H9 (cell line): ENCODE data around the gene ZNF335. TPM values are rescaled to one million over a fixed set of nuclear protein-coding genes. Genes with fewer than 3 reads are reported as not detected.
A peak's percentile ranks its signal among the peaks of the same experiment; 100 is the strongest.

Experiments used
- DNase-seq: peaks from one replicate; pipeline ENCODE4 v3.0.0-alpha.2; 2017
- H2AFZ ChIP-seq: one replicate; pipeline ENCODE4 v1.6.1; 2013; ENCODE audit warnings: mild to moderate bottlenecking, low read length, control low read depth, moderate library complexity
- H2AK5ac ChIP-seq: 2 replicates; pipeline ENCODE4 v1.6.1; 2013; ENCODE audit warnings: low read length, control low read depth, mixed read lengths; ENCODE audit not compliant: insufficient read length
- H2BK120ac ChIP-seq: one replicate; pipeline ENCODE4 v1.6.1; 2013; ENCODE audit warnings: low read depth, mild to moderate bottlenecking, low read length, control low read depth, inconsistent platforms; ENCODE audit not compliant: poor library complexity, severe bottlenecking
- H2BK12ac ChIP-seq: 2 replicates; pipeline ENCODE4 v1.6.1; 2013; ENCODE audit warnings: low read length, control low read depth, mixed read lengths, low read depth; ENCODE audit not compliant: insufficient read length
- H2BK15ac ChIP-seq: 2 replicates; pipeline ENCODE4 v1.6.1; 2013; ENCODE audit warnings: low read depth, low read length, control low read depth
- H2BK20ac ChIP-seq: one replicate; pipeline ENCODE4 v1.6.1; 2013; ENCODE audit warnings: low read depth, mild to moderate bottlenecking, low read length, control low read depth, inconsistent platforms; ENCODE audit not compliant: poor library complexity, severe bottlenecking
- H2BK5ac ChIP-seq: 2 replicates; pipeline ENCODE4 v1.6.1; 2013; ENCODE audit warnings: low read length, control low read depth, mixed read lengths; ENCODE audit not compliant: insufficient read length
- H3K14ac ChIP-seq: 2 replicates; pipeline ENCODE4 v1.6.1; 2013; ENCODE audit warnings: low read length, control low read depth; ENCODE audit not compliant: insufficient read depth
- H3K18ac ChIP-seq: 2 replicates; pipeline ENCODE4 v1.6.1; 2013; ENCODE audit warnings: low read depth, mild to moderate bottlenecking, mixed read lengths, low read length, control low read depth; ENCODE audit not compliant: insufficient read length
- H3K23ac ChIP-seq: 2 replicates; pipeline ENCODE4 v1.6.1; 2013; ENCODE audit warnings: low read length, control low read depth, mixed read lengths, low read depth; ENCODE audit not compliant: insufficient read length
- H3K23me2 ChIP-seq: 2 replicates; pipeline ENCODE4 v1.6.1; 2013; ENCODE audit warnings: low read depth, mild to moderate bottlenecking, mixed read lengths, low read length, control low read depth; ENCODE audit not compliant: insufficient read length, poor library complexity, severe bottlenecking
- H3K27ac ChIP-seq: 2 replicates; pipeline ENCODE4 v1.5.1; 2013; ENCODE audit warnings: low read length, control low read depth, mixed read lengths, low read depth; ENCODE audit not compliant: insufficient read length
- H3K27me3 ChIP-seq: 2 replicates; pipeline ENCODE4 v1.6.1; 2013; ENCODE audit warnings: low read length, control low read depth, inconsistent platforms; ENCODE audit not compliant: insufficient read depth
- H3K4ac ChIP-seq: 2 replicates; pipeline ENCODE4 v1.6.1; 2013; ENCODE audit warnings: low read depth, mild to moderate bottlenecking, control low read depth, inconsistent platforms, low read length, moderate library complexity
- H3K4me1 ChIP-seq: 2 replicates; pipeline ENCODE4 v1.6.1; 2013; ENCODE audit warnings: low read length, control low read depth, inconsistent platforms; ENCODE audit not compliant: insufficient read depth
- H3K4me2 ChIP-seq: 2 replicates; pipeline ENCODE4 v1.6.1; 2013; ENCODE audit warnings: low read length, control low read depth, mixed read lengths; ENCODE audit not compliant: insufficient read length, insufficient read depth
- H3K56ac ChIP-seq: 2 replicates; pipeline ENCODE4 v1.6.1; 2013; ENCODE audit warnings: low read depth, mild to moderate bottlenecking, mixed read lengths, low read length, control low read depth; ENCODE audit not compliant: insufficient read length
- H3K79me1 ChIP-seq: 2 replicates; pipeline ENCODE4 v1.6.1; 2013; ENCODE audit warnings: low read depth, mild to moderate bottlenecking, moderate library complexity, low read length, control low read depth, inconsistent platforms; ENCODE audit not compliant: insufficient read depth, poor library complexity, severe bottlenecking
- H3K79me2 ChIP-seq: 2 replicates; pipeline ENCODE4 v1.6.1; 2013; ENCODE audit warnings: low read length, control low read depth, inconsistent platforms; ENCODE audit not compliant: insufficient read depth
- H3K9ac ChIP-seq: 2 replicates; pipeline ENCODE4 v1.6.1; 2013; ENCODE audit warnings: low read length, control low read depth, mixed read lengths; ENCODE audit not compliant: insufficient read length; ENCODE audit errors: extremely low read depth
- H3K9me3 ChIP-seq: one replicate; pipeline ENCODE4 v1.6.1; 2013; ENCODE audit warnings: low read depth, low read length, inconsistent platforms; ENCODE audit not compliant: control insufficient read depth
- H3T11ph ChIP-seq: one replicate; pipeline ENCODE4 v1.6.1; 2013; ENCODE audit warnings: mild to moderate bottlenecking, low read length, control low read depth, inconsistent platforms
- H4K20me1 ChIP-seq: one replicate; pipeline ENCODE4 v1.6.1; 2013; ENCODE audit not compliant: control insufficient read depth, insufficient read length, insufficient read depth
- H4K5ac ChIP-seq: 2 replicates; pipeline ENCODE4 v1.6.1; 2013; ENCODE audit warnings: low read depth, mild to moderate bottlenecking, mixed read lengths, low read length, control low read depth; ENCODE audit not compliant: insufficient read length
- H4K8ac ChIP-seq: replicated peaks from 2 replicates; pipeline ENCODE4 v1.6.1; 2013; ENCODE audit warnings: low read length, control low read depth, mixed read lengths, low read depth; ENCODE audit not compliant: insufficient read length
- H4K91ac ChIP-seq: 2 replicates; pipeline ENCODE4 v1.6.1; 2013; ENCODE audit warnings: low read depth, mild to moderate bottlenecking, moderate library complexity, mixed read lengths, low read length, control low read depth; ENCODE audit not compliant: insufficient read length
- H3K27ac Mint-ChIP-seq, 3 experiments: 2 replicates in 2 of 3; 3 replicates in 1 of 3; pipeline ENCODE4 v1.8.0; 2020 to 2021; ENCODE audit warnings: mixed read lengths in 3 of 3, mild to moderate bottlenecking in 1 of 3, moderate library complexity in 1 of 3
- H3K27me3 Mint-ChIP-seq: 2 replicates; pipeline ENCODE4 v1.8.0; 2021; ENCODE audit warnings: low read depth, mild to moderate bottlenecking, moderate library complexity, mixed read lengths
- H3K36me3 Mint-ChIP-seq, 3 experiments: 2 replicates in 2 of 3; 3 replicates in 1 of 3; pipeline ENCODE4 v1.8.0; 2020 to 2021; ENCODE audit warnings: low read depth in 3 of 3, mixed read lengths in 3 of 3; ENCODE audit not compliant: insufficient read depth in 1 of 3
- H3K4me1 Mint-ChIP-seq, 2 experiments: 2 replicates each; pipeline ENCODE4 v1.8.0; 2020; ENCODE audit warnings: mixed read lengths in 2 of 2
- H3K4me3 Mint-ChIP-seq, 2 experiments: 2 replicates in 1 of 2; 3 replicates in 1 of 2; pipeline ENCODE4 v1.8.0; 2020 to 2021; ENCODE audit warnings: mild to moderate bottlenecking in 2 of 2, mixed read lengths in 2 of 2, moderate library complexity in 1 of 2
- H3K9me3 Mint-ChIP-seq, 2 experiments: 2 replicates in 1 of 2; 3 replicates in 1 of 2; pipeline ENCODE4 v1.8.0; 2020; ENCODE audit warnings: mild to moderate bottlenecking in 2 of 2, mixed read lengths in 2 of 2, moderate library complexity in 1 of 2
- CTCF ChIP-seq: fragments of 200-600 bp; sonication (generic); conservative IDR thresholded peaks from 3 replicates; pipeline ENCODE4 v1.8.0; 2021; ENCODE audit warnings: antibody characterized with exemption, mild to moderate bottlenecking
- WGBS: extraction: QIAGEN DNeasy Blood & Tissue Kit; methylation state at CpG from one replicate; pipeline ENCODE4 v1.1.7; 2013; ENCODE audit warnings: missing lambda C conversion rate, low lambda C conversion rate, mixed read lengths; ENCODE audit not compliant: insufficient read length; ENCODE audit errors: extremely low coverage; 5-methylcytosine and 5-hydroxymethylcytosine counted together
- total RNA-seq: library from RNA; stranded (reverse); gene quantifications from 2 replicates; pipeline ENCODE4 v1.2.1, GENCODE V29; 2021

The ZNF335 gene
- total RNA-seq, 1 experiment from 2014 or later: 21.1 TPM

DNA sequence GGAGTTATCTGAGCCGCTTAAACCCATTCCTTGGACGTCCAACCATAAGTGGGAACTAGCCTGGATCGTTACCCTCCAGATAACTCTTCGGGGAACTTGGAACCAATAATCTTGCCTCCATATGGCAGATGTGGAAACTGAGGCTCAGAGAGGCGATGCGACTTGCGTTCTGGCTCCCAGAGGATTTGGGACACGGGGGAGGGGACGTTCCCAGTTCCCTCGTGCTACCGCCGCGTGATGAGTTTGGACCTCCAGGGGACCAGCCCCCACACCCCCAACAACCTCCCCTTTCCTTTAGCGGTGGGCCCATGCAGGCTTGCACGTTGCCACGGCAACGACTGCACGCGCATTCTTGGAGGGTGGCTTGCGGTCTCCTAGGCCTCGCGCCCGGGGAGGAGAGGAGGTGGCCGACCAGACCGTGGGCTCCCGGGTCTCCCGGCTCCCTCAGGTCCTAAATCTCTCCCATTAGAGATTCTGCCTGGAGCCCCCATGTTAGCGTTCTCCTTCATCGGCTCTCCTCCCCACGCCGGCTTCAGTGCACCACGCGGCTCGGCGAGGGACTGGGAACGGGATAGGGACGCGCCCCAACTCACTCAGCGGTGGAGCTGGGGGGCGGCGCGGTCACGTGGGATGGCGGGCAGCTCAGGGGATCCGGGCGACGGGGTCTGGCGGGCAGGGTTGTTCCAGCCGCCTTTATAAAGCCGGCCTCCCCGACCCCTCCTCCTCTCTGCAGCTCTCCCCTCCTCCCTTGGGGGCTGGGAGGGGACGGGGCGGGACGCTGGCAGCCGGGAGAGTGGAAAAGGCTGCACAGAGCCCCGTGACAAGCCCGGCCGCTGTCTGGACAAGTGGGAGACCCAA is 60.3 kb downstream of the ZNF335 start, which contains the start of gene PLTP:
TSS of gene PLTP (minus strand) at position 670 of the 858 bp plus-strand sequence. CDS start 703 bp downstream, outside the sequence.
- Histone ChIP-seq H2BK12ac (no peak within 1 kb of the TSS), H2BK20ac (no peak within 1 kb of the TSS), H3K27me3 (no peaks in the 10 kb centered on the region), H3K18ac (peak within 1 kb of the TSS; percentile 54), H4K20me1 (no peaks in the 10 kb centered on the region), H3K23me2 (peaks cover 16% of the 10 kb centered on the region), H3K14ac (peak within 1 kb of the TSS; percentile 62; the same call in 1 of the 2 replicates), H3K23ac (no peak within 1 kb of the TSS), H4K91ac (no peak within 1 kb of the TSS), H3K79me1 (no peaks in the 10 kb centered on the region), H3K79me2 (no peaks in the 10 kb centered on the region), H2BK120ac (no peak within 1 kb of the TSS), H2AFZ (no peak within 1 kb of the TSS), H4K8ac (no peak within 1 kb of the TSS), H3T11ph (no peak within 1 kb of the TSS), H3K4me1 (no peaks in the 10 kb centered on the region), H3K27ac (no peak within 1 kb of the TSS), H4K5ac (no peak within 1 kb of the TSS), H2AK5ac (no peak within 1 kb of the TSS), H3K56ac (no peak within 1 kb of the TSS), H3K4ac (no peak within 1 kb of the TSS), H3K4me2 (peak within 1 kb of the TSS; percentile 91), H2BK5ac (no peak within 1 kb of the TSS), H2BK15ac (no peak within 1 kb of the TSS), H3K9me3 (no peaks in the 10 kb centered on the region), H3K9ac (peak within 1 kb of the TSS; percentile 64)
- H3K36me3 Mint-ChIP-seq: peaks cover 21 to 28% (median 24%) of the 10 kb centered on the region in 3 experiments; a peak in 6 of 7 replicates
- peak within 1 kb of the TSS; percentile 94 to 99 (median 99) for H3K27ac Mint-ChIP-seq
- no peaks in the 10 kb centered on the region for H3K27me3 Mint-ChIP-seq
- peak within 1 kb of the TSS; percentile 81 to 92 for H3K4me3 Mint-ChIP-seq
- TF ChIP-seq CTCF: no peak
- H3K9me3 Mint-ChIP-seq: no peaks in the 10 kb centered on the region
- DNase-seq: peak; percentile 80
- WGBS: no CpG with 5 or more reads among the region's 58 CpGs
- H3K4me1 Mint-ChIP-seq: peaks cover 6 to 16% of the 10 kb centered on the region in 2 experiments
